ENCODE data around the gene ATM.

ATM gene

GRCh38 chr11:108302121-108302785 is 79.4 kb downstream of the ATM start:
- H3K9ac ChIP-seq (ENCODE audit: low read length), result no peak overlapping the region
- peaks cover 7% of the 10 kb centered on the region for H3K4me1 ChIP-seq (ENCODE audit: control insufficient read depth, insufficient read depth, low read length)
- no peaks in the 10 kb centered on the region for H3K27me3 ChIP-seq (ENCODE audit: control insufficient read depth, insufficient read depth, low read length)
- H3K4me3 ChIP-seq (ENCODE audit: low read length), result no peak overlapping the region
- no peaks in the 10 kb centered on the region for H3K9me3 ChIP-seq (ENCODE audit: control insufficient read depth, low read length)
- no peaks in the 10 kb centered on the region for H3K36me3 ChIP-seq (ENCODE audit: control insufficient read depth, insufficient read depth, low read length)

GRCh38 chr11:108307751-108308150 is 84.9 kb downstream of the ATM start:
- Histone ChIP-seq H3K9me3 (ENCODE audit: control insufficient read depth, low read length) (no peaks in the 10 kb centered on the region), H3K36me3 (ENCODE audit: control insufficient read depth, insufficient read depth, low read length) (no peaks in the 10 kb centered on the region), H3K4me1 (ENCODE audit: control insufficient read depth, insufficient read depth, low read length) (peaks cover 7% of the 10 kb centered on the region), H3K27me3 (ENCODE audit: control insufficient read depth, insufficient read depth, low read length) (no peaks in the 10 kb centered on the region), H3K9ac (ENCODE audit: low read length) (no peak overlapping the region), H3K4me3 (ENCODE audit: low read length) (no peak overlapping the region)

GRCh38 chr11:108313444-108313843 is 90.6 kb downstream of the ATM start:
- Histone ChIP-seq H3K4me3 (ENCODE audit: low read length) (no peak overlapping the region), H3K27me3 (ENCODE audit: control insufficient read depth, insufficient read depth, low read length) (no peaks in the 10 kb centered on the region), H3K4me1 (ENCODE audit: control insufficient read depth, insufficient read depth, low read length) (no peaks in the 10 kb centered on the region), H3K9me3 (ENCODE audit: control insufficient read depth, low read length) (no peaks in the 10 kb centered on the region), H3K36me3 (ENCODE audit: control insufficient read depth, insufficient read depth, low read length) (peaks cover 4% of the 10 kb centered on the region), H3K9ac (ENCODE audit: low read length) (no peak overlapping the region)

- H3K4me1 ChIP-seq (ENCODE audit: control insufficient read depth, insufficient read depth, low read length), result no peaks in the 10 kb centered on the region
- peaks cover 4% of the 10 kb centered on the region for H3K36me3 ChIP-seq (ENCODE audit: control insufficient read depth, insufficient read depth, low read length)
- no peaks in the 10 kb centered on the region for H3K9me3 ChIP-seq (ENCODE audit: control insufficient read depth, low read length)
- no peak overlapping the region for H3K9ac ChIP-seq (ENCODE audit: low read length)
- no peaks in the 10 kb centered on the region for H3K27me3 ChIP-seq (ENCODE audit: control insufficient read depth, insufficient read depth, low read length)
- H3K4me3 ChIP-seq (ENCODE audit: low read length), result no peak overlapping the region
These were observed 93.2 kb downstream of the ATM start for GRCh38 chr11:108316061-108316460.

- no peaks in the 10 kb centered on the region for H3K27me3 ChIP-seq (ENCODE audit: control insufficient read depth, insufficient read depth, low read length)
- no peaks in the 10 kb centered on the region for H3K4me1 ChIP-seq (ENCODE audit: control insufficient read depth, insufficient read depth, low read length)
- H3K9ac ChIP-seq (ENCODE audit: low read length), result no peak overlapping the region
- H3K9me3 ChIP-seq (ENCODE audit: control insufficient read depth, low read length), result no peaks in the 10 kb centered on the region
- H3K36me3 ChIP-seq (ENCODE audit: control insufficient read depth, insufficient read depth, low read length), result no peaks in the 10 kb centered on the region
- H3K4me3 ChIP-seq (ENCODE audit: low read length), result no peak overlapping the region
These were observed 96.8 kb downstream of the ATM start for GRCh38 chr11:108319541-108320145.

- H3K4me3 ChIP-seq (ENCODE audit: low read length), result no peak overlapping the region
- H3K36me3 ChIP-seq (ENCODE audit: control insufficient read depth, insufficient read depth, low read length), result no peaks in the 10 kb centered on the region
- no peaks in the 10 kb centered on the region for H3K9me3 ChIP-seq (ENCODE audit: control insufficient read depth, low read length)
- no peaks in the 10 kb centered on the region for H3K4me1 ChIP-seq (ENCODE audit: control insufficient read depth, insufficient read depth, low read length)
- H3K27me3 ChIP-seq (ENCODE audit: control insufficient read depth, insufficient read depth, low read length), result no peaks in the 10 kb centered on the region
- H3K9ac ChIP-seq (ENCODE audit: low read length), result no peak overlapping the region
These were observed 99.8 kb downstream of the ATM start for GRCh38 chr11:108322666-108323065.

GRCh38 chr11:108324587-108324986 is 101.7 kb downstream of the ATM start:
- H3K9me3 ChIP-seq (ENCODE audit: control insufficient read depth, low read length), result no peaks in the 10 kb centered on the region
- no peaks in the 10 kb centered on the region for H3K27me3 ChIP-seq (ENCODE audit: control insufficient read depth, insufficient read depth, low read length)
- no peaks in the 10 kb centered on the region for H3K36me3 ChIP-seq (ENCODE audit: control insufficient read depth, insufficient read depth, low read length)
- no peaks in the 10 kb centered on the region for H3K4me1 ChIP-seq (ENCODE audit: control insufficient read depth, insufficient read depth, low read length)
- H3K9ac ChIP-seq (ENCODE audit: low read length), result no peak overlapping the region
- H3K4me3 ChIP-seq (ENCODE audit: low read length), result no peak overlapping the region

GRCh38 chr11:108333403-108333899 is 110.6 kb downstream of the ATM start:
- no peaks in the 10 kb centered on the region for H3K36me3 ChIP-seq (ENCODE audit: control insufficient read depth, insufficient read depth, low read length)
- H3K9me3 ChIP-seq (ENCODE audit: control insufficient read depth, low read length), result no peaks in the 10 kb centered on the region
- no peak overlapping the region for H3K4me3 ChIP-seq (ENCODE audit: low read length)
- H3K4me1 ChIP-seq (ENCODE audit: control insufficient read depth, insufficient read depth, low read length), result no peaks in the 10 kb centered on the region
- no peak overlapping the region for H3K9ac ChIP-seq (ENCODE audit: low read length)
- H3K27me3 ChIP-seq (ENCODE audit: control insufficient read depth, insufficient read depth, low read length), result no peaks in the 10 kb centered on the region

GRCh38 chr11:108338750-108339149 is 115.9 kb downstream of the ATM start:
- Histone ChIP-seq H3K36me3 (ENCODE audit: control insufficient read depth, insufficient read depth, low read length) (no peaks in the 10 kb centered on the region), H3K9ac (ENCODE audit: low read length) (no peak overlapping the region), H3K4me1 (ENCODE audit: control insufficient read depth, insufficient read depth, low read length) (no peaks in the 10 kb centered on the region), H3K9me3 (ENCODE audit: control insufficient read depth, low read length) (no peaks in the 10 kb centered on the region), H3K4me3 (ENCODE audit: low read length) (no peak overlapping the region), H3K27me3 (ENCODE audit: control insufficient read depth, insufficient read depth, low read length) (no peaks in the 10 kb centered on the region)

GRCh38 chr11:108340973-108341372 is 118.1 kb downstream of the ATM start:
- H3K27me3 ChIP-seq (ENCODE audit: control insufficient read depth, insufficient read depth, low read length), result no peaks in the 10 kb centered on the region
- H3K4me1 ChIP-seq (ENCODE audit: control insufficient read depth, insufficient read depth, low read length), result no peaks in the 10 kb centered on the region
- H3K4me3 ChIP-seq (ENCODE audit: low read length), result no peak overlapping the region
- no peak overlapping the region for H3K9ac ChIP-seq (ENCODE audit: low read length)
- H3K9me3 ChIP-seq (ENCODE audit: control insufficient read depth, low read length), result no peaks in the 10 kb centered on the region
- no peaks in the 10 kb centered on the region for H3K36me3 ChIP-seq (ENCODE audit: control insufficient read depth, insufficient read depth, low read length)

- Histone ChIP-seq H3K36me3 (ENCODE audit: control insufficient read depth, insufficient read depth, low read length) (no peaks in the 10 kb centered on the region), H3K9ac (ENCODE audit: low read length) (no peak overlapping the region), H3K4me1 (ENCODE audit: control insufficient read depth, insufficient read depth, low read length) (no peaks in the 10 kb centered on the region), H3K9me3 (ENCODE audit: control insufficient read depth, low read length) (no peaks in the 10 kb centered on the region), H3K27me3 (ENCODE audit: control insufficient read depth, insufficient read depth, low read length) (no peaks in the 10 kb centered on the region), H3K4me3 (ENCODE audit: low read length) (no peak overlapping the region)
These were observed 118.8 kb downstream of the ATM start for GRCh38 chr11:108341654-108342053.

- Histone ChIP-seq H3K36me3 (ENCODE audit: control insufficient read depth, insufficient read depth, low read length) (no peaks in the 10 kb centered on the region), H3K9ac (ENCODE audit: low read length) (no peak overlapping the region), H3K4me3 (ENCODE audit: low read length) (no peak overlapping the region), H3K9me3 (ENCODE audit: control insufficient read depth, low read length) (no peaks in the 10 kb centered on the region), H3K27me3 (ENCODE audit: control insufficient read depth, insufficient read depth, low read length) (no peaks in the 10 kb centered on the region), H3K4me1 (ENCODE audit: control insufficient read depth, insufficient read depth, low read length) (no peaks in the 10 kb centered on the region)
These were observed 120.8 kb downstream of the ATM start for GRCh38 chr11:108343714-108344113.
